SK-N-SH treated with all-trans-retinoic acid at 6 μM for 48 hours (cell line): ENCODE data around the gene HMX3.

Experiments
- ATAC-seq: fragments of 200-7000 bp; cut with Tn5 transposase; 3 replicates; pipeline ENCODE4 v1.9.1; 2020; ENCODE audit warnings: mild to moderate bottlenecking, moderate library complexity
- ARNTL ChIP-seq: fragments of 450-650 bp; formaldehyde crosslinking; IDR thresholded peaks from 2 replicates; pipeline ENCODE4 v1.5.0; 2020; ENCODE audit warnings: low read depth, mild to moderate bottlenecking, moderate library complexity, borderline replicate concordance
- BACH2 ChIP-seq: fragments of 250-450 bp; sonication (Bioruptor Pico); IDR thresholded peaks from 2 replicates; pipeline ENCODE4 v1.9.0; 2021; ENCODE audit warnings: mild to moderate bottlenecking, borderline replicate concordance
- CSDC2 ChIP-seq: fragments of 250-450 bp; sonication (Bioruptor Pico); IDR thresholded peaks from 2 replicates; pipeline ENCODE4 v1.5.0; 2020; ENCODE audit warnings: mild to moderate bottlenecking, moderate library complexity
- ESRRG ChIP-seq: fragments of 250-450 bp; sonication (Bioruptor Pico); IDR thresholded peaks from 2 replicates; pipeline ENCODE4 v1.6.1; 2021; ENCODE audit warnings: mild to moderate bottlenecking
- GLIS3 ChIP-seq: fragments of 250-450 bp; sonication (Bioruptor Pico); IDR thresholded peaks from 2 replicates; pipeline ENCODE4 v1.5.0; 2020; ENCODE audit warnings: mild to moderate bottlenecking, moderate library complexity
- ISL1 ChIP-seq: fragments of 250-450 bp; sonication (Bioruptor Pico); IDR thresholded peaks from 2 replicates; pipeline ENCODE4 v2.1.2; 2022; ENCODE audit warnings: mild to moderate bottlenecking, moderate library complexity
- OSR1 ChIP-seq: fragments of 250-450 bp; sonication (Bioruptor Pico); IDR thresholded peaks from 2 replicates; pipeline ENCODE4 v1.8.0; 2022; ENCODE audit warnings: moderate library complexity, mild to moderate bottlenecking, inconsistent platforms
- PPARA ChIP-seq: fragments of 250-450 bp; sonication (Bioruptor Pico); IDR thresholded peaks from 2 replicates; pipeline ENCODE4 v1.5.0; 2020; ENCODE audit warnings: mild to moderate bottlenecking, borderline replicate concordance
- RARB ChIP-seq: fragments of 250-450 bp; sonication (Bioruptor Pico); IDR thresholded peaks from 2 replicates; pipeline ENCODE4 v1.8.0; 2021; ENCODE audit warnings: mild to moderate bottlenecking, moderate library complexity
- SNAI2 ChIP-seq: fragments of 250-450 bp; sonication (Bioruptor Pico); IDR thresholded peaks from 2 replicates; pipeline ENCODE4 v1.5.0; 2020; ENCODE audit warnings: mild to moderate bottlenecking, moderate library complexity
- TCF4 ChIP-seq: fragments of 250-450 bp; sonication (Bioruptor Pico); IDR thresholded peaks from 2 replicates; pipeline ENCODE4 v1.8.0; 2021; ENCODE audit warnings: mild to moderate bottlenecking, moderate library complexity, borderline replicate concordance
- TOX ChIP-seq: fragments of 250-450 bp; sonication (Bioruptor Pico); IDR thresholded peaks from 2 replicates; pipeline ENCODE4 v1.8.0; 2021; ENCODE audit warnings: mild to moderate bottlenecking, moderate library complexity, borderline replicate concordance
- ZC3H10 ChIP-seq: fragments of 250-450 bp; sonication (Bioruptor Pico); IDR thresholded peaks from 2 replicates; pipeline ENCODE4 v1.5.1; 2021; ENCODE audit warnings: mild to moderate bottlenecking, moderate library complexity
- ZNF565 ChIP-seq: fragments of 450-650 bp; formaldehyde crosslinking; conservative IDR thresholded peaks from 2 replicates; pipeline ENCODE4 v1.5.0; 2020; ENCODE audit warnings: low read depth, mild to moderate bottlenecking, moderate library complexity
- ZNF70 ChIP-seq: fragments of 450-650 bp; formaldehyde crosslinking; IDR thresholded peaks from 2 replicates; pipeline ENCODE4 v1.5.0; 2020; ENCODE audit warnings: mild to moderate bottlenecking, moderate library complexity
- TF ChIP-seq, protein P1 (sequence below): fragments of 250-450 bp; sonication (Bioruptor Pico); IDR thresholded peaks from 2 replicates; pipeline ENCODE4 v1.5.1; 2020; ENCODE audit warnings: low read depth, mild to moderate bottlenecking, moderate library complexity
- TF ChIP-seq, protein P2 (sequence below): fragments of 250-450 bp; sonication (Bioruptor Pico); IDR thresholded peaks from 2 replicates; pipeline ENCODE4 v1.5.1; 2021; ENCODE audit warnings: mild to moderate bottlenecking, moderate library complexity
- TF ChIP-seq, protein P3 (sequence below): fragments of 250-450 bp; sonication (Bioruptor Pico); IDR thresholded peaks from 2 replicates; pipeline ENCODE4 v1.5.0; 2020; ENCODE audit warnings: mild to moderate bottlenecking, moderate library complexity

The HMX3 gene

DNA sequence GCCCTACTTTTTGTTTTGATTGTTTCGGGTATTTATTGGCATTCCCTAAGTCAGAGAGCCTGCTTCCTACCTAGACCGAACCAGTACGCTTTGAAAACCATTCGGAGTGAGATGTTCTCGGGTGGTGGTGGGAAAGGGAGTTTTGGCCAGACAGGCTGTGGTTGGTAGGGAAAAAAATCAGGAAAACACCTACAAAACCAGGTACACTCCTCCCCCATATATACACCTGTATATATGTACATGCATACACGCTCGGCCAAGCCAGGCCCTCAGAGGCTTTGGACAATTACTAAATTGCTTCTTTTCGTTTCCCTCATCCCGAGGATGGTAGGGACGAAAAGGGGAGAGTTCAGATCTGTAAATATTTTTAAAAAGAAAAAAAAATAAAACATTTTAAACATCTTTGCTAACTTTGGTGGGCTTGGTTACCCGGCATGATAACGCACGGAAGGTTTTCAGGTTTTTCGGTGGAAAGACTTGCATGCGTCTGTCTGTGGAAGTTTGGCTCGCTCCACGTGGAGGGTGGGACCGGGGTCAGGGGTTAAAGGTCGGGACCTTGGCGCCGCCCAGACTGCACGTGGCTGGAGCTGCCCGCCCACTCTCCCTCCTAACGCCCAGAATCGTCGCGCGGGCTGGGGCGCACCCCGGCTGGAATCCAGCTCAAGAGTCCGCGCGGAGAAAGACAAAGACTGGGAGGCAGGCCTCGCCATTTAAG is 14.7 kb downstream of the HMX3 start:
- no peak for ATAC-seq

DNA sequence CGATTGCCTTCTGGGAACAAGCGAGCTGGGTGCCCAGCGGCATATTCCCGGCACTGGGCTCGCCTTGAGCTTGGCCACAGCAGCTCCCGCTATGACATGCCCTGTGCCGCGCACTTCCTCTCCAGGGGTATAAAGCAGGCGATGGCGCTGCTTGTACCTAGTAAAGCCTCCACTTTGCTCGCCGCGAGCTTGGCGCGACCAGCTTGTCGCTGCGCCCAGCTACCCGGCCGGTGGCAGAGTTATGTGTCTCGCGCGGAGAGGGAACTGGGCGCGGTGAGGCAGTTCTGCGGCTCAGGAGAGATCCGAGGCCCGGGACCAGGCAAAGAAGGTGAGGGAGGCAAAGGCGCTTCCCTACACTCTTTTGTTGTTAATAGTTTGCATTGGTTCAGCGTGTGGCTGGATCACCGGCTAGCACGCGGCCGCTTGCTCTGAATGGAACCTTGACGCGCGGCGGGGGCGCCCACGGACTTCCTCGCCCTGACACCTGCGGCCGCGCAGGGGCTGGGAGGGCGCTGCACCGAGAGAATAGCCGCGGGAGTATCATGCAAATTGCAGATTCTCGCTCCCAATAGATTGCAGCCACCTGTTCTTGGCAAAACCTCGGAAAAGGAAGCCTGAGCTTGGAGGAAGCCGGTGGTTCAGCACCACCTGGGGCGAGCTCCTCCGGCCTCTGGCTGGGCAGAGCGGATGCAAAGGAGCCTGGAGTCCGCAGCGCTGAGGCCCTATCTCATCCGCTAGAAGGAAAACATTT is 15.4 kb downstream of the HMX3 start:
- TF ChIP-seq SNAI2 (CRISPR knock-in tag) = no peak
- no peak for TF ChIP-seq OSR1 (CRISPR knock-in tag)
- TF ChIP-seq RARB = no peak
- no peak for TF ChIP-seq ZC3H10 (CRISPR knock-in tag)
- TF ChIP-seq CSDC2 (CRISPR knock-in tag) = no peak
- no peak for TF ChIP-seq ZNF70 (CRISPR knock-in tag)
- no peak for TF ChIP-seq ZNF565 (CRISPR knock-in tag)
- no peak for ATAC-seq

More for the DNA sequence above, 14.7 kb downstream of the HMX3 start:
- TF ChIP-seq ZNF565 (CRISPR knock-in tag) = no peak
- TF ChIP-seq OSR1 (CRISPR knock-in tag) = no peak
- TF ChIP-seq, protein P1, sequence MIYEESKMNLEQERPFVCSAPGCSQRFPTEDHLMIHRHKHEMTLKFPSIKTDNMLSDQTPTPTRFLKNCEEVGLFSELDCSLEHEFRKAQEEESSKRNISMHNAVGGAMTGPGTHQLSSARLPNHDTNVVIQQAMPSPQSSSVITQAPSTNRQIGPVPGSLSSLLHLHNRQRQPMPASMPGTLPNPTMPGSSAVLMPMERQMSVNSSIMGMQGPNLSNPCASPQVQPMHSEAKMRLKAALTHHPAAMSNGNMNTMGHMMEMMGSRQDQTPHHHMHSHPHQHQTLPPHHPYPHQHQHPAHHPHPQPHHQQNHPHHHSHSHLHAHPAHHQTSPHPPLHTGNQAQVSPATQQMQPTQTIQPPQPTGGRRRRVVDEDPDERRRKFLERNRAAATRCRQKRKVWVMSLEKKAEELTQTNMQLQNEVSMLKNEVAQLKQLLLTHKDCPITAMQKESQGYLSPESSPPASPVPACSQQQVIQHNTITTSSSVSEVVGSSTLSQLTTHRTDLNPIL (CRISPR knock-in tag) = no peak
- TF ChIP-seq GLIS3 (CRISPR knock-in tag) = no peak
- no peak for TF ChIP-seq RARB
- TF ChIP-seq, protein P2, sequence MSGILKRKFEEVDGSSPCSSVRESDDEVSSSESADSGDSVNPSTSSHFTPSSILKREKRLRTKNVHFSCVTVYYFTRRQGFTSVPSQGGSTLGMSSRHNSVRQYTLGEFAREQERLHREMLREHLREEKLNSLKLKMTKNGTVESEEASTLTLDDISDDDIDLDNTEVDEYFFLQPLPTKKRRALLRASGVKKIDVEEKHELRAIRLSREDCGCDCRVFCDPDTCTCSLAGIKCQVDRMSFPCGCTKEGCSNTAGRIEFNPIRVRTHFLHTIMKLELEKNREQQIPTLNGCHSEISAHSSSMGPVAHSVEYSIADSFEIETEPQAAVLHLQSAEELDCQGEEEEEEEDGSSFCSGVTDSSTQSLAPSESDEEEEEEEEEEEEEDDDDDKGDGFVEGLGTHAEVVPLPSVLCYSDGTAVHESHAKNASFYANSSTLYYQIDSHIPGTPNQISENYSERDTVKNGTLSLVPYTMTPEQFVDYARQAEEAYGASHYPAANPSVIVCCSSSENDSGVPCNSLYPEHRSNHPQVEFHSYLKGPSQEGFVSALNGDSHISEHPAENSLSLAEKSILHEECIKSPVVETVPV (CRISPR knock-in tag) = no peak
- no peak for TF ChIP-seq ARNTL (CRISPR knock-in tag)
- no peak for TF ChIP-seq SNAI2 (CRISPR knock-in tag)
- TF ChIP-seq, protein P3, sequence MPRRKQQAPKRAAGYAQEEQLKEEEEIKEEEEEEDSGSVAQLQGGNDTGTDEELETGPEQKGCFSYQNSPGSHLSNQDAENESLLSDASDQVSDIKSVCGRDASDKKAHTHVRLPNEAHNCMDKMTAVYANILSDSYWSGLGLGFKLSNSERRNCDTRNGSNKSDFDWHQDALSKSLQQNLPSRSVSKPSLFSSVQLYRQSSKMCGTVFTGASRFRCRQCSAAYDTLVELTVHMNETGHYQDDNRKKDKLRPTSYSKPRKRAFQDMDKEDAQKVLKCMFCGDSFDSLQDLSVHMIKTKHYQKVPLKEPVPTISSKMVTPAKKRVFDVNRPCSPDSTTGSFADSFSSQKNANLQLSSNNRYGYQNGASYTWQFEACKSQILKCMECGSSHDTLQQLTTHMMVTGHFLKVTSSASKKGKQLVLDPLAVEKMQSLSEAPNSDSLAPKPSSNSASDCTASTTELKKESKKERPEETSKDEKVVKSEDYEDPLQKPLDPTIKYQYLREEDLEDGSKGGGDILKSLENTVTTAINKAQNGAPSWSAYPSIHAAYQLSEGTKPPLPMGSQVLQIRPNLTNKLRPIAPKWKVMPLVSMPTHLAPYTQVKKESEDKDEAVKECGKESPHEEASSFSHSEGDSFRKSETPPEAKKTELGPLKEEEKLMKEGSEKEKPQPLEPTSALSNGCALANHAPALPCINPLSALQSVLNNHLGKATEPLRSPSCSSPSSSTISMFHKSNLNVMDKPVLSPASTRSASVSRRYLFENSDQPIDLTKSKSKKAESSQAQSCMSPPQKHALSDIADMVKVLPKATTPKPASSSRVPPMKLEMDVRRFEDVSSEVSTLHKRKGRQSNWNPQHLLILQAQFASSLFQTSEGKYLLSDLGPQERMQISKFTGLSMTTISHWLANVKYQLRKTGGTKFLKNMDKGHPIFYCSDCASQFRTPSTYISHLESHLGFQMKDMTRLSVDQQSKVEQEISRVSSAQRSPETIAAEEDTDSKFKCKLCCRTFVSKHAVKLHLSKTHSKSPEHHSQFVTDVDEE (CRISPR knock-in tag) = no peak
- no peak for TF ChIP-seq ZC3H10 (CRISPR knock-in tag)
- TF ChIP-seq ISL1 = no peak
- no peak for TF ChIP-seq PPARA (CRISPR knock-in tag)
- no peak for TF ChIP-seq BACH2 (CRISPR knock-in tag)
- no peak for TF ChIP-seq TOX (CRISPR knock-in tag)
- TF ChIP-seq CSDC2 (CRISPR knock-in tag) = no peak
- TF ChIP-seq ESRRG (CRISPR knock-in tag) = no peak
- TF ChIP-seq, all 23 proteins: peak for 0

DNA sequence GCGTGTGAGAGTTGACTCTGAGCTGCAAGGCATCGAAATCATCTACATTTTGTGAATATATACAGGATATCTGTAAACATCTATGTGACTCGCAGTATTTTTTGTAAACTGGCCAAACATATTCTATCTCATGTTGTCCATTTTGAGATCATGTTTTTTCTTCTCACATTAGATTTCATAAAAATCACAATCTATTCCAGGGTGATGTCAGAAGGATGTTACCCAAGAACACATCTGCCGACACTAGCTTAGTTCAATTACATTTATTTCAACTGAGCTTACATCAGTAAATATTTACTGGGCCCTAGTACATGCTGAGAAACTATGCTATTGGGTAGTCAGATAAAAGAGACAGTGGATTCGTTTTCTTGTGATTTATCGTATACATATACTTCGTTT is 16.0 kb downstream of the HMX3 start:
- ATAC-seq = no peak
- TF ChIP-seq PPARA (CRISPR knock-in tag) (no peak), ESRRG (CRISPR knock-in tag) (no peak), TCF4 (CRISPR knock-in tag) (no peak), CSDC2 (CRISPR knock-in tag) (no peak), BACH2 (CRISPR knock-in tag) (no peak)

DNA sequence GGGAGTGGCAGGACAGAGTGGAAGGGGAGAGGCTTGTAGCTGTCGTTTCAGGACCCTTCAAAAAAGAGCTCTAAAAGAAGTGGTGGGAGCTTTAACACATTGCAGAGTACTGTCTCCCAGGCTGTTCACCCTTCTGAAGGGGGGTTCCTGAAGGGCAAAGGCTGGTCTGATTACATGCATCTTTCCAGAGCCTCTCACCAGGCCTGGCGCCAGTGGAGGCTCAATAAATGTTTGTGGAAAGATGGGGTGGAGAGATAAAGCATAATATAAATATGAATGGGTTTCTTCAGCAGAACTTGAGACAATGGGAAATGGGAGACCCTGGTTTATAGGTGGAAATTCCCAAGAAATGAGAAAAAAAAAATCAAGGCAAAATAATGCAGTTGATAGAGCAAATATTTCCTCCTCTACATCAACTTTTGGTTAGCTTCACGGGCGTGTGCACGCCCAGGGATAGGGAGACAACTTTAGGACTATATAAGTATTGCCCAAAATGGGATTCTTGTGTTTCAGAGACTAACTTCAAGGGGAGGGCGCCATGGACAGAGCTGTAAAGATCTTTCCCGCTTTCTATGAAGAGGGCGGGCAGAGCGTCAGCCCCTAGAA is 17.8 kb downstream of the HMX3 start:
- TF ChIP-seq ZC3H10 (CRISPR knock-in tag) = no peak
- TF ChIP-seq, all 23 proteins: peak for 0
- no peak for ATAC-seq
